Tibial artery (tissue), 4 donors: Measurements from ENCODE around the gene CNTNAP2.

Experiments used
- DNase-seq, 2 donors: peaks; one replicate each; pipeline ENCODE4 v3.0.0-alpha.2; 2019
- H3K27ac ChIP-seq, 2 donors: fragments of 200-600 bp; sonication (generic) in 1 of 2; 1 replicate in 1 of 2; 2 replicates in 1 of 2; pipeline ENCODE4 v1.5.1; 2018 to 2019; ENCODE audit warnings: mild to moderate bottlenecking in 1 of 2
- H3K27me3 ChIP-seq, 2 donors: fragments of 200-600 bp; sonication (generic) in 1 of 2; one replicate each; pipeline versions ENCODE4 v1.5.1 to v1.6.0; 2016 to 2019
- H3K36me3 ChIP-seq, 3 donors: fragments of 200-600 bp; sonication (generic) in 2 of 3; one replicate each; pipeline ENCODE4 v1.5.1; 2016 to 2019; ENCODE audit warnings: mild to moderate bottlenecking in 2 of 3
- H3K4me1 ChIP-seq, 4 donors: fragments of 200-600 bp; sonication (generic) in 2 of 4; 1 replicate in 3 of 4; 2 replicates in 1 of 4; pipeline ENCODE4 v1.5.1; 2016 to 2019
- H3K4me3 ChIP-seq, 2 donors: fragments of 200-600 bp; sonication (generic) in 1 of 2; 1 replicate in 1 of 2; 2 replicates in 1 of 2; pipeline ENCODE4 v1.5.1; 2018 to 2019; ENCODE audit warnings: mild to moderate bottlenecking in 2 of 2
- H3K9me3 ChIP-seq, 3 donors: fragments of 200-600 bp; sonication (generic) in 1 of 3; one replicate each; pipeline ENCODE4 v1.5.1; 2016 to 2019
- CTCF ChIP-seq, 2 experiments: fragments of 200-600 bp in 1 of 2; fragments of 450-650 bp in 1 of 2; IDR thresholded peaks; one replicate each; pipeline ENCODE4 v1.5.1; 2017 to 2019; ENCODE audit warnings: antibody characterized with exemption in 2 of 2, mild to moderate bottlenecking in 1 of 2, moderate library complexity in 1 of 2
- intact Hi-C: fragments of 100-400 bp; cut with DNase I; formaldehyde crosslinking; loops from one replicate; pipeline ENCODE4 v1.15.0; 2023; ENCODE audit warnings: low total_unique reads

CNTNAP2 gene

GRCh38 chr7:147070886-147071285 lies 954.3 kb downstream of the CNTNAP2 start:
- Histone ChIP-seq H3K27ac (no peak overlapping the region), H3K27me3 (no peaks in the 10 kb centered on the region), H3K36me3 (no peaks in the 10 kb centered on the region), H3K4me1 (no peaks in the 10 kb centered on the region), H3K4me3 (no peak overlapping the region), H3K9me3 (no peaks in the 10 kb centered on the region)
- no peak for DNase-seq
- no peak for TF ChIP-seq CTCF (IDR thresholded peaks at IDR 0.05)
- intact Hi-C loops, result no loop called here

- no peak overlapping the region for H3K27ac ChIP-seq
- intact Hi-C loops, result no loop called here
Observed at GRCh38 chr7:147071536-147071935, 954.9 kb downstream of the CNTNAP2 start.

GRCh38 chr7:147078312-147078711 lies 961.7 kb downstream of the CNTNAP2 start:
- no peak for TF ChIP-seq CTCF (IDR thresholded peaks at IDR 0.05)
- no peak overlapping the region for H3K27ac ChIP-seq
- intact Hi-C loops, result no loop called here
- no peaks in the 10 kb centered on the region for H3K36me3 ChIP-seq
- H3K4me3 ChIP-seq, result no peak overlapping the region
- DNase-seq, result no peak
- no peaks in the 10 kb centered on the region for H3K27me3 ChIP-seq
- H3K4me1 ChIP-seq, result no peaks in the 10 kb centered on the region
- H3K9me3 ChIP-seq, result no peaks in the 10 kb centered on the region

More at GRCh38 chr7:147071536-147071935, 954.9 kb downstream of the CNTNAP2 start:
- Histone ChIP-seq H3K4me1 (no peaks in the 10 kb centered on the region), H3K4me3 (no peak overlapping the region), H3K9me3 (no peaks in the 10 kb centered on the region), H3K27me3 (no peaks in the 10 kb centered on the region), H3K36me3 (no peaks in the 10 kb centered on the region)
- no peak for TF ChIP-seq CTCF (IDR thresholded peaks at IDR 0.05)
- DNase-seq, result no peak

GRCh38 chr7:147079083-147079482 lies 962.5 kb downstream of the CNTNAP2 start:
- TF ChIP-seq CTCF (IDR thresholded peaks at IDR 0.05), result no peak
- H3K27me3 ChIP-seq, result no peaks in the 10 kb centered on the region
- no peak for DNase-seq
- H3K9me3 ChIP-seq, result no peaks in the 10 kb centered on the region
- no peak overlapping the region for H3K4me3 ChIP-seq
- intact Hi-C loops, result no loop called here
- H3K27ac ChIP-seq, result no peak overlapping the region
- H3K4me1 ChIP-seq, result no peaks in the 10 kb centered on the region
- no peaks in the 10 kb centered on the region for H3K36me3 ChIP-seq

GRCh38 chr7:147079921-147080420 lies 963.4 kb downstream of the CNTNAP2 start:
- no peak overlapping the region for H3K27ac ChIP-seq
- H3K9me3 ChIP-seq, result no peaks in the 10 kb centered on the region
- H3K36me3 ChIP-seq, result no peaks in the 10 kb centered on the region
- DNase-seq, result no peak
- intact Hi-C loops, result no loop called here
- no peaks in the 10 kb centered on the region for H3K27me3 ChIP-seq
- TF ChIP-seq CTCF (IDR thresholded peaks at IDR 0.05), result no peak
- no peaks in the 10 kb centered on the region for H3K4me1 ChIP-seq
- no peak overlapping the region for H3K4me3 ChIP-seq

- intact Hi-C loops, result no loop called here
- Histone ChIP-seq H3K4me1 (no peaks in the 10 kb centered on the region), H3K9me3 (no peaks in the 10 kb centered on the region), H3K36me3 (no peaks in the 10 kb centered on the region), H3K27ac (no peak overlapping the region), H3K27me3 (no peaks in the 10 kb centered on the region), H3K4me3 (no peak overlapping the region)
- no peak for DNase-seq
- TF ChIP-seq CTCF (IDR thresholded peaks at IDR 0.05), result no peak
Observed at GRCh38 chr7:147081117-147081516, 964.5 kb downstream of the CNTNAP2 start.
